ENCODE data around the gene RBM39. TPM values are rescaled to one million over a fixed set of nuclear protein-coding genes. Genes with fewer than 3 reads are reported as not detected.

RBM39 gene
- total and polyA plus RNA-seq, 2 of the 8 experiments (the other 6 are each of a cell fraction or from before 2014, with no cell fraction given) = 78.0 to 219 TPM

DNA sequence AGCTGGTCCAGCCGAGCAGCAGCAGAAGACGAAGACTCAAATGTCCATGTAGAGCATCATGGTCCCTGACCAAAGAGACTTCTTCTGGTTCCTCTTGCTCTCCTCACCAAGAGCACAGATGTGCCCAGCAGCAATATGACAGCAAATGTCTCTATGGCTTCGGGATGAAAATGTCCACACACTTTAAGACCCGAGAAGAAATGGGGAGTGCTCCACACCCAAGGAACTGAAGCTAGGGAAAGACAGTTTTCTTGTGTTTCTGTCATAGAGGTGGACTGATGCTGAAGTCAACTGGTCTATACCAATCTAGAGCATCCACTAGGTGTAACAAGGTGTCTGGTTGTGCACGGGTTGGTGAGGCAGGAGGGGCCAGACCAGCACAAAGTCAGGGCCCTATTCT is 72.8 kb downstream of the RBM39 start (continued):
- TF ChIP-seq, protein P1, sequence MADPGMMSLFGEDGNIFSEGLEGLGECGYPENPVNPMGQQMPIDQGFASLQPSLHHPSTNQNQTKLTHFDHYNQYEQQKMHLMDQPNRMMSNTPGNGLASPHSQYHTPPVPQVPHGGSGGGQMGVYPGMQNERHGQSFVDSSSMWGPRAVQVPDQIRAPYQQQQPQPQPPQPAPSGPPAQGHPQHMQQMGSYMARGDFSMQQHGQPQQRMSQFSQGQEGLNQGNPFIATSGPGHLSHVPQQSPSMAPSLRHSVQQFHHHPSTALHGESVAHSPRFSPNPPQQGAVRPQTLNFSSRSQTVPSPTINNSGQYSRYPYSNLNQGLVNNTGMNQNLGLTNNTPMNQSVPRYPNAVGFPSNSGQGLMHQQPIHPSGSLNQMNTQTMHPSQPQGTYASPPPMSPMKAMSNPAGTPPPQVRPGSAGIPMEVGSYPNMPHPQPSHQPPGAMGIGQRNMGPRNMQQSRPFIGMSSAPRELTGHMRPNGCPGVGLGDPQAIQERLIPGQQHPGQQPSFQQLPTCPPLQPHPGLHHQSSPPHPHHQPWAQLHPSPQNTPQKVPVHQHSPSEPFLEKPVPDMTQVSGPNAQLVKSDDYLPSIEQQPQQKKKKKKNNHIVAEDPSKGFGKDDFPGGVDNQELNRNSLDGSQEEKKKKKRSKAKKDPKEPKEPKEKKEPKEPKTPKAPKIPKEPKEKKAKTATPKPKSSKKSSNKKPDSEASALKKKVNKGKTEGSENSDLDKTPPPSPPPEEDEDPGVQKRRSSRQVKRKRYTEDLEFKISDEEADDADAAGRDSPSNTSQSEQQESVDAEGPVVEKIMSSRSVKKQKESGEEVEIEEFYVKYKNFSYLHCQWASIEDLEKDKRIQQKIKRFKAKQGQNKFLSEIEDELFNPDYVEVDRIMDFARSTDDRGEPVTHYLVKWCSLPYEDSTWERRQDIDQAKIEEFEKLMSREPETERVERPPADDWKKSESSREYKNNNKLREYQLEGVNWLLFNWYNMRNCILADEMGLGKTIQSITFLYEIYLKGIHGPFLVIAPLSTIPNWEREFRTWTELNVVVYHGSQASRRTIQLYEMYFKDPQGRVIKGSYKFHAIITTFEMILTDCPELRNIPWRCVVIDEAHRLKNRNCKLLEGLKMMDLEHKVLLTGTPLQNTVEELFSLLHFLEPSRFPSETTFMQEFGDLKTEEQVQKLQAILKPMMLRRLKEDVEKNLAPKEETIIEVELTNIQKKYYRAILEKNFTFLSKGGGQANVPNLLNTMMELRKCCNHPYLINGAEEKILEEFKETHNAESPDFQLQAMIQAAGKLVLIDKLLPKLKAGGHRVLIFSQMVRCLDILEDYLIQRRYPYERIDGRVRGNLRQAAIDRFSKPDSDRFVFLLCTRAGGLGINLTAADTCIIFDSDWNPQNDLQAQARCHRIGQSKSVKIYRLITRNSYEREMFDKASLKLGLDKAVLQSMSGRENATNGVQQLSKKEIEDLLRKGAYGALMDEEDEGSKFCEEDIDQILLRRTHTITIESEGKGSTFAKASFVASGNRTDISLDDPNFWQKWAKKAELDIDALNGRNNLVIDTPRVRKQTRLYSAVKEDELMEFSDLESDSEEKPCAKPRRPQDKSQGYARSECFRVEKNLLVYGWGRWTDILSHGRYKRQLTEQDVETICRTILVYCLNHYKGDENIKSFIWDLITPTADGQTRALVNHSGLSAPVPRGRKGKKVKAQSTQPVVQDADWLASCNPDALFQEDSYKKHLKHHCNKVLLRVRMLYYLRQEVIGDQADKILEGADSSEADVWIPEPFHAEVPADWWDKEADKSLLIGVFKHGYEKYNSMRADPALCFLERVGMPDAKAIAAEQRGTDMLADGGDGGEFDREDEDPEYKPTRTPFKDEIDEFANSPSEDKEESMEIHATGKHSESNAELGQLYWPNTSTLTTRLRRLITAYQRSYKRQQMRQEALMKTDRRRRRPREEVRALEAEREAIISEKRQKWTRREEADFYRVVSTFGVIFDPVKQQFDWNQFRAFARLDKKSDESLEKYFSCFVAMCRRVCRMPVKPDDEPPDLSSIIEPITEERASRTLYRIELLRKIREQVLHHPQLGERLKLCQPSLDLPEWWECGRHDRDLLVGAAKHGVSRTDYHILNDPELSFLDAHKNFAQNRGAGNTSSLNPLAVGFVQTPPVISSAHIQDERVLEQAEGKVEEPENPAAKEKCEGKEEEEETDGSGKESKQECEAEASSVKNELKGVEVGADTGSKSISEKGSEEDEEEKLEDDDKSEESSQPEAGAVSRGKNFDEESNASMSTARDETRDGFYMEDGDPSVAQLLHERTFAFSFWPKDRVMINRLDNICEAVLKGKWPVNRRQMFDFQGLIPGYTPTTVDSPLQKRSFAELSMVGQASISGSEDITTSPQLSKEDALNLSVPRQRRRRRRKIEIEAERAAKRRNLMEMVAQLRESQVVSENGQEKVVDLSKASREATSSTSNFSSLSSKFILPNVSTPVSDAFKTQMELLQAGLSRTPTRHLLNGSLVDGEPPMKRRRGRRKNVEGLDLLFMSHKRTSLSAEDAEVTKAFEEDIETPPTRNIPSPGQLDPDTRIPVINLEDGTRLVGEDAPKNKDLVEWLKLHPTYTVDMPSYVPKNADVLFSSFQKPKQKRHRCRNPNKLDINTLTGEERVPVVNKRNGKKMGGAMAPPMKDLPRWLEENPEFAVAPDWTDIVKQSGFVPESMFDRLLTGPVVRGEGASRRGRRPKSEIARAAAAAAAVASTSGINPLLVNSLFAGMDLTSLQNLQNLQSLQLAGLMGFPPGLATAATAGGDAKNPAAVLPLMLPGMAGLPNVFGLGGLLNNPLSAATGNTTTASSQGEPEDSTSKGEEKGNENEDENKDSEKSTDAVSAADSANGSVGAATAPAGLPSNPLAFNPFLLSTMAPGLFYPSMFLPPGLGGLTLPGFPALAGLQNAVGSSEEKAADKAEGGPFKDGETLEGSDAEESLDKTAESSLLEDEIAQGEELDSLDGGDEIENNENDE (IDR thresholded peaks at IDR 0.05; ENCODE audit: insufficient replicate concordance, low read length) = no peak
- no peak for TF ChIP-seq TEAD4 (IDR thresholded peaks at IDR 0.05; ENCODE audit: low read depth, low read length)
- TF ChIP-seq SIRT6 (IDR thresholded peaks at IDR 0.05; ENCODE audit: low read length) = no peak
- TF ChIP-seq TAF7 (optimal IDR thresholded peaks at IDR 0.05; ENCODE audit: borderline replicate concordance, low read depth, low read length) = no peak
- no peak for TF ChIP-seq RBBP5 (IDR thresholded peaks at IDR 0.05; ENCODE audit: borderline replicate concordance, low read depth, low read length)
